Endothelial cell (in vitro differentiated cells): ENCODE results near the gene EXPH5. TPM values are rescaled to one million over a fixed set of nuclear protein-coding genes. Genes with fewer than 3 reads are reported as not detected.

Experiments used
- DNase-seq: peaks from one replicate; pipeline ENCODE4 v3.0.0; 2021; ENCODE audit warnings: low spot score
- H3K27ac Mint-ChIP-seq: one replicate; pipeline ENCODE4 v1.8.0; 2021; ENCODE audit warnings: mixed read lengths, inconsistent platforms; ENCODE audit not compliant: unreplicated experiment
- H3K27me3 Mint-ChIP-seq: one replicate; pipeline ENCODE4 v1.8.0; 2021; ENCODE audit warnings: mild to moderate bottlenecking, moderate library complexity, mixed read lengths, inconsistent platforms; ENCODE audit not compliant: unreplicated experiment
- H3K36me3 Mint-ChIP-seq: one replicate; pipeline ENCODE4 v1.8.0; 2021; ENCODE audit warnings: mild to moderate bottlenecking, low read depth, mixed read lengths, inconsistent platforms; ENCODE audit not compliant: unreplicated experiment
- H3K4me1 Mint-ChIP-seq: one replicate; pipeline ENCODE4 v1.8.0; 2021; ENCODE audit warnings: mild to moderate bottlenecking, mixed read lengths, inconsistent platforms; ENCODE audit not compliant: unreplicated experiment
- H3K4me3 Mint-ChIP-seq: one replicate; pipeline ENCODE4 v1.8.0; 2021; ENCODE audit warnings: mild to moderate bottlenecking, mixed read lengths, inconsistent platforms; ENCODE audit not compliant: unreplicated experiment
- H3K9me3 Mint-ChIP-seq: one replicate; pipeline ENCODE4 v1.8.0; 2021; ENCODE audit warnings: mixed read lengths, inconsistent platforms; ENCODE audit not compliant: unreplicated experiment
- total RNA-seq: library from RNA; stranded (reverse); fragmentation: NEBNext Ultra II Directional; extraction: Animal tissue kit (Norgen Biotek cat#: 25700); gene quantifications from one replicate; pipeline ENCODE4 v1.2.1, GENCODE V29; 2021; ENCODE audit not compliant: unreplicated experiment
- TF ChIP-seq, protein P1 (sequence below): fragments of 200-600 bp; sonication (generic); IDR thresholded peaks from one replicate; pipeline ENCODE4 v1.5.0; 2021; ENCODE audit warnings: antibody characterized with exemption; ENCODE audit not compliant: unreplicated experiment

EXPH5 gene
- total RNA-seq, 1 donor from 2014 or later: 0.62 TPM

DNA sequence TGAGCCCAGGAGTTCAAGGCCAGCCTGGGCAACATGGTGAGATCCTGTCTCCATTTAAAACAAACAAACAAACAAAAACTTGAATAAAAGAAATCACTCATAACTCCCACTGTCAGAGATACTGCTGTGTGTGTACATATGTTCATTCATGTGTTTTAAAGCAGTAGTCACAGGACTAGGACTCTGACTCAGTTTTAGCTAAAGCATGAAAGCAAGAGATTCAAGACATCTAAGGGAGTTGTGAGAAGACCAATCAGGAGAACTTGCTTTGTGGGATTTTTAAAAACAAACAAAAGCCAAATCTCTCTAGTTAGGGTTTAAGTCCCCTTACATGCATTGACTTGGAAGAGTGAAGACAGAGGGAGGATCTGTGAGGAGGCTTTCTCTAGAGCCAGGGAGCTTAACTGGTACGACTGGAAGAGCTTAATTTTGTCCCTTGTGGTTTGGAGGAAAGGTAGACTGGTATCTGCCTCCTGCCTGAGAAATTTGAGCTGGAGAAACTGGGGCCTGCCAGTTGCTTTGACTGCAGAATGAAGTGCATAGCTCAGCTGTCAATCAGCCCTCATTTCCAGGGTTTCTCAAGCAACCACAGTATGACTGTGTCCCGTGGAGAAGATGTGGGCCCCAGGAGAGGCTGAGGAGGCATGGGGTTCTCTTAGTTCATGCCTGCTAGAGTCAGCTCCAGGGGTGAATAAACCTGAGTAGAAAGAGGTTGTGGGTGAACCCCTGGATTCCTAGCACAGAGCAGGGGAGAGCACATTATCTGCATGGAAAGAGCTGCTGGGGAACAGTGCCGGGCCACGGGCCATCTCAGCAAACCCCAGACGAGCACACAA is 30.6 kb downstream of the EXPH5 start:
- H3K9me3 Mint-ChIP-seq: no peaks in the 10 kb centered on the region
- no peak overlapping the region for H3K4me3 Mint-ChIP-seq
- no peak for DNase-seq
- H3K27ac Mint-ChIP-seq: no peak overlapping the region
- H3K27me3 Mint-ChIP-seq: no peaks in the 10 kb centered on the region
- H3K4me1 Mint-ChIP-seq: no peaks in the 10 kb centered on the region
- H3K36me3 Mint-ChIP-seq: no peaks in the 10 kb centered on the region
- TF ChIP-seq, protein P1, sequence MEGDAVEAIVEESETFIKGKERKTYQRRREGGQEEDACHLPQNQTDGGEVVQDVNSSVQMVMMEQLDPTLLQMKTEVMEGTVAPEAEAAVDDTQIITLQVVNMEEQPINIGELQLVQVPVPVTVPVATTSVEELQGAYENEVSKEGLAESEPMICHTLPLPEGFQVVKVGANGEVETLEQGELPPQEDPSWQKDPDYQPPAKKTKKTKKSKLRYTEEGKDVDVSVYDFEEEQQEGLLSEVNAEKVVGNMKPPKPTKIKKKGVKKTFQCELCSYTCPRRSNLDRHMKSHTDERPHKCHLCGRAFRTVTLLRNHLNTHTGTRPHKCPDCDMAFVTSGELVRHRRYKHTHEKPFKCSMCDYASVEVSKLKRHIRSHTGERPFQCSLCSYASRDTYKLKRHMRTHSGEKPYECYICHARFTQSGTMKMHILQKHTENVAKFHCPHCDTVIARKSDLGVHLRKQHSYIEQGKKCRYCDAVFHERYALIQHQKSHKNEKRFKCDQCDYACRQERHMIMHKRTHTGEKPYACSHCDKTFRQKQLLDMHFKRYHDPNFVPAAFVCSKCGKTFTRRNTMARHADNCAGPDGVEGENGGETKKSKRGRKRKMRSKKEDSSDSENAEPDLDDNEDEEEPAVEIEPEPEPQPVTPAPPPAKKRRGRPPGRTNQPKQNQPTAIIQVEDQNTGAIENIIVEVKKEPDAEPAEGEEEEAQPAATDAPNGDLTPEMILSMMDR: no peak

DNA sequence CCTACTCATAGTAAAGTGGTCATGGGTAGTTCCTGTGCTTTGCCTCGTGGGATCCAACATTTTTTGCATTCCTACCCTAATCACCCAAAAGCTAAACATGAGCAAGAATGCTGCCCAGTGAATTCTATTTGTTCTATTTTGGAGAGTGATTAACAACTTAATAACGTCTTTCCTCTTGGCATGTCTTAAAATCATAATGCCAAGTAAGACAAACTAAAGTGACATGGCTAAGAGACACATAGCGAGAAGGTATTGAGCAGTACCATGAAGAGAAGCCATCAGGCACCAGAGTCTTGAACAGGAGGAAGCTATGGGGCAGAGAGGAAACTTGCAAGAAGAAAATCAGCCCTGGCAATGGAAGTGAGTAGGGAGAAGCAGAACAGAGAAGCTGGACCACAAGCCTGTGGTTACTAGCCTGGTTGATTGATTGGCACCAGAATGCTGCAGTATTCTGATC is 32.0 kb downstream of the EXPH5 start:
- Mint-ChIP-seq H3K27me3 (no peaks in the 10 kb centered on the region), H3K36me3 (no peaks in the 10 kb centered on the region), H3K4me3 (no peak overlapping the region), H3K27ac (peak overlapping the region; percentile 10), H3K4me1 (no peaks in the 10 kb centered on the region), H3K9me3 (no peaks in the 10 kb centered on the region)
- TF ChIP-seq, protein P1: no peak
- no peak for DNase-seq

DNA sequence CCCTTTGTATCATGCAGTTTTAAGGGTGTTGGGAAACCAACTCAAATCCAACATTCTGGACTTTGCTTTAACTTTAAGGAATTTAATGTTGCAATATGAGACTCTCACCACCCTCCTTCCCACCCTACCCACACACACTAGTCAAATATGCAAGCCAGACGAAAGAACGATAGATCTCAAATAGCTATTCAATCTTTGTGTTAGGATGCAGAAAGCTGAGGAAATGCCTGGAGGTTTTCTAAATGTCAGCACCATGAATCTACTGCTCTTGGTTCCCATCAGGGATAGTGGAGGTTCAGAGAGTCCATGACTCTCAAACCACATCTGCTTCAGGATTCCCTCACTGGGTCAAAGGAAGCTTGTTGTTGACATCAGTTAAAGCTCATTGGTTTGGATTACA is 33.7 kb downstream of the EXPH5 start:
- no peak for DNase-seq
- Mint-ChIP-seq H3K4me1 (peaks cover 9% of the 10 kb centered on the region), H3K36me3 (no peaks in the 10 kb centered on the region), H3K4me3 (no peak overlapping the region), H3K9me3 (no peaks in the 10 kb centered on the region), H3K27me3 (peaks cover 1% of the 10 kb centered on the region), H3K27ac (no peak overlapping the region)
- TF ChIP-seq, protein P1: no peak

DNA sequence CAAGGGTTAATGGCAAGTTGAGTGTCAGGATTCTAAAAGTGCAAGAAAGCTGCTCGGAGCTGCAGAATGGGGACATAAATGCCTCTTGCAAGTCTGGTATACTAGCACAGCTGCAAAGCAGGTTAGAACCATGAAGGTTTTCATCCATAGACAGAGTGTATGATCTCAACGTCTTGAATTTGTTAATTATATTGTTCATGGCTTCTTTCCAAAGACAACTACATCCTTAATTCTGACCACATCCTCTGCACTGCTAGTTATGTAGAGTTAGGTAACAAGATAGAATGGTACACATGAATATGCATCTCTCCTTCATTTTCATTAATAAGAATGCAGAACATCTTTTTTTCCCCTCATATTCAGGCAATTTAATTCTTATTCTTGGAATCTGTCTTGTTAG is 34.2 kb downstream of the EXPH5 start:
- no peak for DNase-seq
- Mint-ChIP-seq H3K4me3 (no peak overlapping the region), H3K27ac (no peak overlapping the region), H3K9me3 (no peaks in the 10 kb centered on the region), H3K36me3 (no peaks in the 10 kb centered on the region), H3K4me1 (peaks cover 9% of the 10 kb centered on the region), H3K27me3 (peaks cover 1% of the 10 kb centered on the region)
- TF ChIP-seq, protein P1: no peak

DNA sequence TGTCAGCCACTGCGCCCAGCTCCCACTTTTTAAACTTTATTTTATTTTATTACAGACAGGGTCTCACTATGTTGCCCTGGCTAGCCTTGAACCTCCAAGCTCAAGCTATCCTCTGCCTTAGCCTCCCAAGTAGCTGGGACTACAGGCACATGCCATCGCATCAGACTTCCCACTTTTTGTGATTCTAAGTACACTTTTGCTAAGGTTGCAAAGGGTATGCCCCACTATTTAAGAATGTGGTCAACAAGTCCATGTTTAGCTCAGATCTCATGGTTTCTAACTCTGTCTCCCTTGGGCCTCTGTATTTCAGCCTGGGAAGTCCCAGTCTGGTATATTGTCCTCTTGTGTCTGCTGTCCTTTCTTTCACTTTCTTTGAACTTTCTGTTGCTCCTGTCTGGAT is 35.3 kb downstream of the EXPH5 start:
- DNase-seq: no peak
- Mint-ChIP-seq H3K36me3 (no peaks in the 10 kb centered on the region), H3K9me3 (no peaks in the 10 kb centered on the region), H3K27me3 (peaks cover 1% of the 10 kb centered on the region), H3K27ac (no peak overlapping the region), H3K4me3 (no peak overlapping the region), H3K4me1 (peaks cover 9% of the 10 kb centered on the region)
- TF ChIP-seq, protein P1: no peak
